GM18507 (cell line): ENCODE results near the gene CGNL1.
A peak's percentile ranks its signal among the peaks of the same experiment; 100 is the strongest.

Experiments
- DNase-seq: peaks from one replicate; pipeline ENCODE4 v3.0.0; 2011; ENCODE audit warnings: low read depth; ENCODE audit not compliant: insufficient read length; ENCODE audit errors: extremely low spot score
- FAIRE-seq: peaks from 2 replicates; lab custom pipeline; 2011; peaks lifted over from hg19 to GRCh38; lab: Jason Lieb, UNC

CGNL1 gene

DNA sequence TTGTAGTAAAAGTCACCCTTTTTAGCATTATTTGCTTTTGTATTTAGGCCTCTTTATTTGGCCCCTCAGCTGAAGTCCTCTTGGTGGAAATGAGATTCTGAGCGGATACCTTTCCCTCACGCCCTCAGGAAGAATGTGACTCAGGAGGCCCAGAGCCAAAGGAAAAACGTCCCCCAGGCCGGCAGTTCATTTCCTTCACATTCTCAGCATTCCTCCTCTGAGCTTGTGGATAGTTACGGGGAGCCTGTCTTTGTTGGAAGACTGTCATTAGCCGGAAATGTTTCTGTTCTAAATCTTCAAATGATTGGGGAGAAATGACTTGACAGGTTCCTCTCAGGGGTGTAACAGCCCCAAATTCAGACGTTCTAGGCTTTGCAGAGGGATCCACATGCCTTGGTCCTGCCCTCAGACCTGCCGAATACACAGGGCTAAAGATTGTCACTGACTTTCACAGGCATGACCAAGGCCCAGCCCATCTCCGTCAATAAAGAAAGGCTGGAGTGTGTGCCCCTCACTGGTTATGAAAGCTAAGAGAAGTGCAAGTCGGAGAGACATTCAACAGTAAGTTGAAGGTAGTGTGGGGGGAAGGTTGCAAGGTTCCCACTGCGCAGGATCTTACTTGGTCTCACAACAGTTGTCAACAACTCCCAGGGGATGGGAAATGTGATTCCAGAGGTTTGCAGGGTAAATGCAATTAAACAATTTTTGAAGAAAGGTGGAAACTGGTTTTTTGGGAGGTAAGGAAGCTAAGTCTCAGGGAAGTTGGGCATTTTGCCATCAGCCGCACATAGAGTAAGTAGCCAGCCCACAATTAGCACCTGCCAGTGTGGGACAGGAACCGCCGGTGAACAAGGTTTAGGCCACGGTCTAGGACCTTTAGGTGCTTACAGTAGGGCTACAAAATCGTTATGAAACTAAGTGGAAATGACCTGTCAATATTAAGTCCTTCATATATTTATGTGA, 175.7 kb downstream of the CGNL1 start:
- FAIRE-seq (no peak), DNase-seq (no peak)

DNA sequence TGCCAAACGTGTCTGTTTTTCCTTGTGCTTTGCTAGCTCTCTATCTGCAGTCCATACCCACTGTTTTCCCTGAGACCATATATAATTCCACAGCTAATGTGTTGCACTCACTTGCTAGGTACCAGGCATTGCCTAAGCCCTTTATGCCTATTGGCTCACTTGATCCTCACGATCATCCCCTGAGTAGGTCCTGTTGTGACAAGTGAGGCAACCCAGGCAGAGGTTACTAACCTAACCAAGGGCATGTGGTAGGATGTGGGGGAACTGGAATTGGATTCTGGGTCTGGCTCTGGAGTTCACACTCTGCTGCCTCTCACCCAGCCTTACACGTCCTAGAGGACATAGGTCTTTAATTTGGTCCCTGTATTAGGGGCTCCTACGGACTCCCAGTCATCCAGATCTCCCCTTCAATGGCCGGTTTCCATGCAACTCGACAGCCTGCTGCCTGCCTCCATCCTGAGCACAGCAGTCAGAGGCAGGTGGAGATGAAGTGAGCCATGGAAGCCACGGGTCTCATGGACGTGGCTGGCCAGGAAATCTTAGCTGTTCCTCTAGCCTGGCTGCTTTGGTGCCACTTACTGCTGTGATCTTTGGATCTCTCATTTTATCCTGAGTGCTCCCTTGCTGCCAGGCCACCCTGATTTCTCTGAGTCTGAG, 176.5 kb downstream of the CGNL1 start:
- no peak for DNase-seq

DNA sequence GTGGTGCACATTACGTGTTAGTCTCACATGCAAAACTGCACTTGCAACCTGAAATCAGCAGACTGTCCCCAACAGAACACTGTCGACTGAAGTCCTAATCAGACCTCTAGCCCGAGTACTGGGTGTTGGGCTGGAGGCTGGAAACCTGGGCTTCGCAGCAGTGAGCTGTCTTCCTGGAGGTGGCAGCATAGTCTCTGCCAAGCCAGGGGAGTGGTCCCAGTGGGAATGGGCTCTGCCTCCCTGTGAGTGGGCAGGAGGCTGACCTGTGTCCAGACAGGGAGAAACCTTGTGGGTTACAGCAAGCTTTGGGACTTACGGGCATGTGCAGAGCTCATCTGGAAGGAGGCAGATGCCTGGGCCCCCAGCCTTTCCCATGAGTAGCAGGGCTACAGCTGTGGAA, 177.2 kb downstream of the CGNL1 start:
- DNase-seq (no peak), FAIRE-seq (no peak)

More for the DNA sequence above, 176.5 kb downstream of the CGNL1 start:
- FAIRE-seq = no peak

DNA sequence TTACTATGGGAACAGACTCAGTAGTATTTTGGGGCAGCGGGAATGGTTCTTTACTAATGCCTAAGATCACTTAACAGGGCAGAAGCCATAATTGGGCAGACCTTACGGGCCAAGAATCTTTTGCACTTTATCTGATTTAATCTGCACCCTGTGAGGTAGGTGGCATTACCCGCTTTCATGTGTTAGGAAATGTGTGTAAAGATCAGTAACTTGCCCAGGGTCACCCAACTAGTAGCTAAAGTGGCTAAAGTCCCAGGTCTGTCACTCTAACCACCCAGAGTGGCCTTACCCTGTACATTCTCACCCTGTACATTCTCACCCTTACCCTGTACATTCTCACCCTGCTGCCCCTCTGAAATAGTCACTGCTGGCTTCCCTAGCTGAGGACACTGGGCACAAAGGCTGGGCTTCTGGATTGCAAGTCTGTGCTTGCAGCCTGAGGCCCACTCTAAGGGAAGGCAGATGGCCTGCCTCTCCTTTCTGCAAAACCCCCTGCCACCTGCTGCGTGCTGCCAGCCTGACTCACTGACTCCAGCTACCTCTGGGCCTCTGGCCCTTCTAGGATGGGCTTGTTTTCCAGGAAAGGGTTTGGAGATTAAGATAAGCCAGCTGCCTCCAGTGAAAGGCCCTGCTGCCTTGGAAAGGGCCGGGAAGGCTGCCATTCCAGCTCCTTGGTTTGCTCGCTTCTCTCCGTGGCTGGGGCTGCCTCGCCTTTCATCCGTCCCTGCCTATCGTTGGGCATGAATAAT, 177.9 kb downstream of the CGNL1 start:
- DNase-seq (no peak), FAIRE-seq (no peak)

DNA sequence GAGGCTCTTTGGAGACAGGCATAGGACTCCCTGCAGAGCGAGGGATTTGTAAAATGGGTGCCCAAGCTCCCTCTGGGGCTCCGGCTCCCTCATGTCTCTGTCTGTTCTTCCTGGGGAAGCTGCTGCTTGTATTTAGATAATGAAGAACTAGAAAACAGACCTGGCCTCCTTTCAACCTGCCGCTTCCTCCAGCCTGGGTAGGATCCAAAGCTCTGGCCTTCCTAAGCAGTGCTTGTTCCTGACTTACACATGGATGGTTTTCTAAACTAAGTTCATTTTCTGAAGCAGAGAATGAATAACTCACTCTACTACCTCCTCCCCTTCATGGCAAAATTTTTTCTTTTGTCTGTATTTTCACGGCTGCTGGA, 178.5 kb downstream of the CGNL1 start:
- FAIRE-seq (no peak), DNase-seq (no peak)

DNA sequence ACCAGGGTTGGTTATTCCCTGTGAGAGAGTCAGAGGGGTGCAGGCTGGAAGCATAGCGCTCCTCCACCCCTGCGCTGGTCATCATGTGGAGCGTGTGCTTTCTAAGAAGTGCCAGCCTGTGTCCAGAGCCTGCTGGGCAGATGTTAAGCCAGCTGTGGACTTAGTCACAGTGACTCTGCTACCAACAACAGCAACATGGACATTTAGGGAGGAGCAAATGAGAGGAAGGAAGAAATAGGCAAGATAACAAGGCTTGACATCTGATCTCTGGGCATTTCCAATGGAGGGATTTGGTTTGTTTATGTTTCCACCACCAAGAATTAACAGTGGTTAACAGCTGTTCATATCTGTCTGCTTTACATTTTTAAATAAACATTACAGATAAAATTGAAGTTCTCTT, 179.0 kb downstream of the CGNL1 start:
- FAIRE-seq (no peak), DNase-seq (no peak)

DNA sequence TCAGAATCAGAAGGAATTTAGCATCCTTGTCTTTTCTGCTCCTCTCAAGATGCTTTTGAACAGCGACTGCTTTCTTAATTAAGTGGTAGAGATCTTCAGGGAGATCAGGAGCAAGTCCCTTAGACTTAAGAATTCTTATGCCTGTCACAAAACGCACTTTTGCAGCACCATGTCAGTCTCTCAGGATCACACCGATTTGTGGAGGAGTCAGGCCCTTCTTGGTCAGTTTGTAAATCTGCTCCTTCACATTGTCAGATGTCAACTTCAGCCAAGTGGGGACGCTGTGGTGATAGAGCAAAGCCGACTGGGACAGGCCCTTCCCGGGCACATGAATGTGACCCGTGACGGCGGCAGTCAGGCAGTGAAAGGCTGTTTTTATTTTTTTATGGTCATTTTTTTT, 179.7 kb downstream of the CGNL1 start:
- DNase-seq (no peak), FAIRE-seq (no peak)

DNA sequence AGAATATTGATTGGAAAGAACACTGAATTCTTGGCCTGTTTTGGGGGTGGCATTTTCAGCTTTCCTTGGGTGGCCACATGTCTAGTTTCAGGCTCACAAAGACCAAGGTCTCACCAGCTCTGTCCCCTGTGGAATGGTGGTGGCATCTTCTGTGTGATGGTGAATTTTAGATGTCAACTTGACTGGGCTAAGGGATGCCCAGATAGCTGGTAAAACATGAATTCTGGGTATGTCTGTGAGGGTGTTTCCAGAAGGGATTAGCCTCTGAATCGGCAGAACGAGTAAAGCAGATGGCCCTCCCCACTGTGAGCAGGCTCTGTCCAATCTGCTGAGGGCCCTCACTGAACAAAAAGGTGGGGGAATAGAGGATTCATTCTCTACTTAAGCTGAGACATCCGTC, 181.0 kb downstream of the CGNL1 start:
- no peak for FAIRE-seq
- no peak for DNase-seq

DNA sequence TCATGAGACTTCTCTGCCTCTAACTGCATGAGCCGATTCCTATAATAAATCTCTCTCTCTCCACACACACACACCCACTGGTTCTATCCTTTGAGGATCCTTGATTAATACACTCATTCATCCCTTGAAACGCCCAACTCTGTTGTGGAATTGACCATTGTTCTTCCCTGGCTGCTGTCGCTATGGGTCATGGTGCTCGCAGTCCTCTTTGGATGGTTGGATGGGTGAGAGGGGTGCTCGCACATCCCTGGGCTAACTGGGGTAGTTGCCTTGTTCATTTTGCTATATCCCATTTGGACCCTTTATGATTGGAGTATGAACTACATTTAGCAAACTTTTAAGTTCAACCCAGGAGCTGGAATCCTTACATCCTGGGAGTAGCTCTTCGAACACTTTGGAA, 181.5 kb downstream of the CGNL1 start:
- no peak for DNase-seq
- no peak for FAIRE-seq

DNA sequence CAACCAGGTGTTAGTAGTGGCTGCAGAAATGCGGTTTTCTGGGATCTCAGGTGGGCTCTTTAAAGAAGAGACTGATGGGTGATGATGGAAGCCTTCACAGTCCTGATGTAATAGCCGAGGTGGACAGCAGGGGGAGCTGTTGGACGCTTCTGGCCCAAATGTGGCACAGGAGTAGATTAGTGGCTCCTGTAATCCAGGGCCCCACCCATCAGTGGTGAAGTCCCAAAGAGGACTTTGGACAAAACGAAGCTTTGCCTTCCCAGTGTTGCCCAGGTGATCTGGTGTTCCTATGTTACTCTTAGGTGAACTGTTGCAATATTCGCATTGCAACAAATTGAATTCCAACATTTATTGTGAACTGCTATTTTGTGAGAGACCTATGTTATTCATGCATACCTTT, 183.6 kb downstream of the CGNL1 start:
- DNase-seq = peak; percentile 17
- peak; percentile 89 for FAIRE-seq

DNA sequence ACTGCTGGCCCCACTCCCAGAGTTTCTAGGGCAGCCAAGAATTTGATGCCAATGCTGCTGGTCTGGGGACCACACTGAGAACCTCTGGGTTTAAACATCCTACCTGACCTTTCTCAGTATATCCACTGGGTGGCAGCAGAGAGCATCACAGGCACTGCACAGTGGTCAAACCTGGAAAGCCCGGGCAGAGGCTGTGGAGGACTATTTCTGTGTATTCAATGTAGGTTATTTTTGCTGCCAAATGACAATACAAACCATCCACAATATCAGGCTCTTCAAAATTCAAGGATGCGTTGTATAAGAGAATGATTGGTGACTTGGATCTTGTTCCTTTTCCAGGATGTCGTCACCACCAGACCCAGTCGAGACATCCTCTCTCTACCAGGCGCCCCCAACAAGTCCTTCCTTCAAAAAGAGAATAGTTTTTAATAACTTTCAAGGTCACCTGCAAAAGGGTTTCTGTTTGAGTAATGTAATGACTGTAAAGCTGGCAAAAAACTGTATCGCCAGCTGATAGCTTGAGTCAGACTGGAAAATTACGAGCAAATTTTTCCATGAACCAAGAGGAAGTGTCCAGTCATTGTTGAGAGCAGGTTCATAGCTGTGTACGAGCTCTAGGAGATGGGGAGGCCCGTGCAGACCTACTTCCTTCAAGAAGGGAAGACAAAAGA, 184.9 kb downstream of the CGNL1 start:
- peak; percentile 37 for DNase-seq
- FAIRE-seq = peak; percentile 91

DNA sequence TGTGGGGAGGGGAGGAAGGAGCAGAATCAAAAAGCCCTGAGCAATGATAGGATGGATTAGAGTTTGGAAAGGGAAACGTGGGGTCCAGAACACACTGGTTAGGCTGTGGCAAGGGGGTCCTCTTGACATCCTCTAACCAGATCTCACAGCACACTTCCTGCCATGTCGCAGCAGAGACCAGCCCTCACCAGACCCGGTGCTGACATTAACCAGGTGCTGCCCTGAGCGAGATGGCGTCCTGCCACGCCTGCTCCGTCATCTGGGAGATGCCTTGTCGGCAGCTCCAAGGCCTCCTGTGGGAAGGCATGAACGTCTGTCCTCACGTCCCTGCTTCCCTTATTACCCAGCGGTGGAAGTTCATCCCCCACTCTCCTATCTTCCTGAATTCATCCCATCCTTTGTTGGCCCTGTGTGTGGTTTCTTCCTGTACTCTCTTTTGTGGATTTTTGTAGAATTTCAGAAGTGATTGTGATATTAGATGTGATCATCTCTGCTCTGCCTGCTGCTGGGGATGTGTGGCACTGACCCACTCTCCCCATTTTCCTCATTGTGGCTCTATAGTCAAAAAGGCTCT, 186.0 kb downstream of the CGNL1 start:
- DNase-seq = no peak
- no peak for FAIRE-seq

DNA sequence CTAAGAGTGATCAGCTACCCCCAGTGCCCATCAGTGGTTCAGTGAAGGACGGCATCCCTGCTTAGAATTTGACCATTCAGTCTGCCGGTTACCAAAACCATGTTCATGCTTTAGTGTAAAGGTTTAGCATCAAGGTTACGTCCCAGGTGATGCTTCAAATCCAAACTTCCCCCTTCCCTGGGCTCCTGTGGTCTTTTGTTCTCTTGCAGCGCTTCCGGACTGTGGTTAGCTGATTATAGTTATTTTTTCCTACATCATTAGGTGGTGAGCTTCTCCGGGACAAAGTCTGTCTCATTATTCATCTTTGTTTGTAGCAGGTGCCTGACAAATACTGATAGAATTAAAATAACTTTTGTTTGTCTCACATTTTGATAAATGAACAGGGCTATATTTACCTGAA, 187.1 kb downstream of the CGNL1 start:
- FAIRE-seq = no peak
- no peak for DNase-seq

DNA sequence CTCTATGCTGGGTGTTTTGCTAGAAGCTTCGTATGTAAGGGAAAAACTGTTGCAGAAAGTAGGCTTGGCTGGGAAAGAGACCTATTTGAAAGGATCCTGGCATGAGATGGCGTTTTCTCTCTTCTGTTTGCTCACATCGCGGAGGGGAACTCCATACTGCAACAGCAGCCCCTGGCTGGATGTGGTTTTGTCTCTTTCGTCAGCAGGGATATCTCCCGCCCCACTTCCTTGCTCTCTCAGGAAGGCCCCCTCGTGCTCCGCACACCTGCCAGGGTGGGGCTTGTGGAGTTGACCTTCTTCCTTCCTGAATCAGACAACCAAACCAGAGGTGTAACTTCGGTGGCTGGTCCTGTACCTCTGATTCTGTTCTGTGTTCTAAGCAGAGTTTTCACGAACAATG, 189.0 kb downstream of the CGNL1 start:
- peak; percentile 42 for FAIRE-seq
- DNase-seq = no peak

DNA sequence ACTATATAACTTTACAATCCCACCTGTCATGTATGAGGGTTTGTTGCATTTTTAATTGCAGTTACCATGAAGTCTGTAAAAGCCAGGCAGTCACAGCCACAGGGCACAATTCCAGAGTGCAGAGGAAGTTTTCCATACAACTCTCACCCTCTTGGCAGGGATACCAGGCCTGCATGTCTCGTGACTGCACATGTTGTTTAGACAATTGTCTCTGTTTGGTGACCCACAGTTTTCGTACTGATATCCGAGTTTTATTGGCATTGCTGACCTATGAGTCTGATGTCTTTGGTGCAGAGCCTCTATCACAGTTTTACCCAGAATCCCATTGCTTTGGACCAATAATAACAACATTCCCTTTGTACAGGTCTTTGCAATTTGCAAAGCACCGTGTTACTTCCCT, 190.5 kb downstream of the CGNL1 start:
- FAIRE-seq (no peak), DNase-seq (no peak)

DNA sequence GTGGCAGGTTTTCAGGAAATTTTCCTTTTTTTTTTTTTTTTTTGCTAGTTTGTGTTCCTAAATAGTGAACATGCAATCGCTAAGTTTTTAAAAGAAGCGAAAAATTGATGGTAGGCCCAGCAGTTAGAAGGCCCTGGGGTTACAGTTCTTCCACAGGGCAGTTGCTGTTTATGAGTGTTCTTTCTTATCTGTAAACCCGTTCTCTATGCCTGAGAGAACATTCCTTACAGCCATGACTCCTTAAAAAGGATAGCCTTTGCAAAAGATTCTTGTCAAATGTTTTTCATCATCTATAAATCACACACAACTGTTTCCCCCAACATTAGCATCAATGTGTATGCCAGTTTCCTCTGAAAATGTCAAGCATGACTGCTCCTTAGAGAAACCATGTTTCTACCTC, 191.6 kb downstream of the CGNL1 start:
- no peak for DNase-seq
- FAIRE-seq = no peak

DNA sequence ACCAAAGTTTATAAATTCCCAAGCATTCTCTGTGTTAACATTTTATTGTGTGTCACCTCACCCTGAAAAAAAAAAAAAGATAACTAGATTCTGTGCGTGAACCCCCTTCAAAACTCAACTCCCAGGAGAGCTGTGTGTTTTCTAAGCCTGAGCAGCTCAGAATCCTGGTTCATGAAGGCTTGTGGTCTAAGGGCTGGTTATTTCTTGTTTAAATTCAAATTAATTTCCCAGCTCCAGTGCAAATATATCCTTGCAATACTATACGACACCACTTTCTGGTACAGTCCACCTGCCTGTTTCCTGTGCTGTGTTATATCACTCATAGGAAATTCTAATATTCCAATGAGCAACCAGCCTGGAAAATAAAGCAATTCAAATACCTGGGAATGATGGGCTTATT, 192.0 kb downstream of the CGNL1 start:
- FAIRE-seq = no peak
- DNase-seq = no peak

DNA sequence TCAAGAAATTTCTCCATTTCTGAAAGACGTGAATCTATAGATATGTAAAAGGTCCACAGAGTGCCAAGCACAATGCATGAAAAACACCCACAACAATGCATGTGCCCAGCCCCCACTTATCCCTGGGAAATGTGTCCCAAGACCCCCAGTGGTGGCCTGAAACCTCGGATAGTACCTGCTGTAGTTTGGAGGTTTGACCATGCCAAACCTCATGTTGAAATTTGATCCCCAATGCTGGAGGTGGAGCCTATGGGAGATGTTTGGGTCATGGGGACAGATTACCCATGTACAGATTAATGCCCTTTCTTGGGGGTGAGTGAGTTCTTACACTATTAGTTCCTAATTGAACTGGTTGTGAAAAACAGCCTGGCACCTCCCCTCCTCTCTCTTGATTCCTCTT, 194.0 kb downstream of the CGNL1 start:
- no peak for FAIRE-seq

DNA sequence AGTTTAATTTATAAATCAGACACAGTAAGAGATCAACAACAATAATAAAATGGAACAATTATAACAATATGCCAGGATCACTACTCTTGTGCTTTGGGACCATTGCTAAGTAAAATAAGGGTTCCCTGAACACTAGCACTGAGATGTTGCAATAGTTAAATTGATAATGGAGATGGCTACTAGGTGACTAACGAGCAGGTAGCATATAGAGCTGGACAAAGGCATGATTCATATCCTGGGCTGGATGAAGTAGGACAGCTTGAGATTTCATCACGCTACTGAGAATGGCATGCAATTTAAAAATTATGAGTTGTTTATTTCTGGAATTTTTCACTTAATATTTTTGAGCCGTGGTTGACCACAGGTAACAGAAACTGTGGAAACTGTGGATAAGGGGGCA, 194.7 kb downstream of the CGNL1 start:
- no peak for FAIRE-seq

More for the DNA sequence above, 194.0 kb downstream of the CGNL1 start:
- no peak for DNase-seq

More for the DNA sequence above, 194.7 kb downstream of the CGNL1 start:
- DNase-seq = no peak
